B cell (primary cell): ENCODE results near the gene HS1BP3. TPM values are rescaled to one million over a fixed set of nuclear protein-coding genes. Genes with fewer than 3 reads are reported as not detected.

Source experiments
- ATAC-seq: fragments of 200-7000 bp; cut with Tn5 transposase; one replicate; pipeline ENCODE4 v1.10.0; 2021; ENCODE audit warnings: low read depth, mild to moderate bottlenecking, moderate number of reproducible peaks, moderate library complexity
- CTCF ChIA-PET: fragments of 350-600 bp; sonication (Branson Sonifier 250); formaldehyde crosslinking; loops from one replicate; lab custom pipeline; 2021; ENCODE audit warnings: antibody characterized with exemption, inconsistent platforms; lab: Charles Lee
- POLR2A ChIA-PET: fragments of 350-600 bp; sonication (Branson Sonifier 250); formaldehyde crosslinking; loops from one replicate; lab custom pipeline; 2021; ENCODE audit warnings: antibody characterized with exemption; lab: Charles Lee
- DNase-seq: peaks from one replicate; pipeline ENCODE4 v3.0.0; 2013
- H2AFZ ChIP-seq: 2 replicates; pipeline ENCODE4 v1.6.1; 2012; ENCODE audit warnings: mild to moderate bottlenecking, low read depth, low read length; ENCODE audit not compliant: insufficient read depth, poor library complexity, severe bottlenecking
- H3K27ac ChIP-seq, 2 donors: 1 replicate in 1 of 2; 2 replicates in 1 of 2; pipeline ENCODE4 v1.5.1; 2012 to 2013; ENCODE audit warnings: low read length in 2 of 2, mild to moderate bottlenecking in 2 of 2, moderate library complexity in 1 of 2
- H3K27me3 ChIP-seq, 4 experiments: fragments of 200-600 bp in 1 of 4; sonication (generic) in 1 of 4; replicated peaks in 1 of 4; 1 replicate in 2 of 4; 2 replicates in 2 of 4; pipeline versions ENCODE4 v1.6.1 to v1.7.0; 2013 to 2016; ENCODE audit warnings: low read length in 3 of 4, mild to moderate bottlenecking in 2 of 4, mixed read lengths in 1 of 4, moderate library complexity in 1 of 4; ENCODE audit not compliant: insufficient read depth in 4 of 4, control insufficient read depth in 3 of 4; ENCODE audit errors: control extremely low read depth in 1 of 4
- H3K36me3 ChIP-seq, 2 experiments: replicated peaks in 1 of 2; 1 replicate in 1 of 2; 2 replicates in 1 of 2; pipeline versions ENCODE4 v1.6.1 to v1.7.1; 2013; ENCODE audit warnings: low read length in 1 of 2; ENCODE audit not compliant: insufficient read depth in 2 of 2, control insufficient read depth in 1 of 2; ENCODE audit errors: control extremely low read depth in 1 of 2, extremely low read depth in 1 of 2
- H3K4me1 ChIP-seq, 2 donors: fragments of 200-600 bp in 1 of 2; sonication (generic) in 1 of 2; 1 replicate in 1 of 2; 2 replicates in 1 of 2; pipeline versions ENCODE4 v1.5.1 to v1.6.1; 2013 to 2017; ENCODE audit warnings: low read length in 2 of 2; ENCODE audit not compliant: control insufficient read depth in 2 of 2, insufficient read depth in 2 of 2
- H3K4me2 ChIP-seq: replicated peaks from 2 replicates; pipeline ENCODE3; 2012; ENCODE audit warnings: mild to moderate bottlenecking, low read depth, low read length; ENCODE audit not compliant: poor library complexity, severe bottlenecking
- H3K4me3 ChIP-seq, 5 experiments: fragments of 200-600 bp in 1 of 5; sonication (generic) in 1 of 5; 1 replicate in 3 of 5; 2 replicates in 2 of 5; pipeline versions ENCODE4 v1.5.1 to v1.7.0; 2011 to 2016; ENCODE audit warnings: low read length in 4 of 5, mild to moderate bottlenecking in 4 of 5, low read depth in 2 of 5, control low read depth in 1 of 5, moderate library complexity in 1 of 5; ENCODE audit not compliant: insufficient read depth in 1 of 5; ENCODE audit errors: control extremely low read depth in 1 of 5, extremely low read depth in 1 of 5
- H3K79me2 ChIP-seq: fragments of 200-600 bp; sonication (generic); one replicate; pipeline ENCODE4 v1.6.0; 2016; ENCODE audit warnings: low read length; ENCODE audit not compliant: control insufficient read depth, insufficient read depth
- H3K9ac ChIP-seq: fragments of 200-600 bp; sonication (generic); 2 replicates; pipeline ENCODE4 v1.6.1; 2017; ENCODE audit warnings: mild to moderate bottlenecking, low read length, moderate library complexity
- H3K9me3 ChIP-seq, 3 donors: one replicate each; pipeline versions ENCODE4 v1.6.1 to v1.7.1; 2013; ENCODE audit warnings: low read length in 2 of 3; ENCODE audit not compliant: control insufficient read depth in 2 of 3, insufficient read depth in 1 of 3; ENCODE audit errors: control extremely low read depth in 1 of 3
- H4K20me1 ChIP-seq: 2 replicates; pipeline ENCODE4 v1.6.0; 2012; ENCODE audit warnings: mild to moderate bottlenecking, low read length; ENCODE audit not compliant: insufficient read depth, control insufficient read depth, poor library complexity, severe bottlenecking
- H3K27ac Mint-ChIP-seq: one replicate; pipeline ENCODE4 v1.8.0; 2021; ENCODE audit warnings: mixed read lengths
- H3K27me3 Mint-ChIP-seq: one replicate; pipeline ENCODE4 v1.8.0; 2021; ENCODE audit warnings: mixed read lengths
- H3K4me1 Mint-ChIP-seq: one replicate; pipeline ENCODE4 v1.8.0; 2021; ENCODE audit warnings: mixed read lengths
- H3K4me3 Mint-ChIP-seq: one replicate; pipeline ENCODE4 v1.8.0; 2021; ENCODE audit warnings: mixed read lengths
- H3K9me3 Mint-ChIP-seq: one replicate; pipeline ENCODE4 v1.8.0; 2022; ENCODE audit warnings: mixed read lengths; ENCODE audit not compliant: insufficient read depth
- CTCF ChIP-seq: fragments of 200-600 bp; IDR thresholded peaks from one replicate; pipeline ENCODE4 v1.8.0; 2022; ENCODE audit warnings: antibody characterized with exemption, mild to moderate bottlenecking
- EZH2 ChIP-seq: IDR thresholded peaks from 2 replicates; pipeline ENCODE4 v1.6.1; 2012; ENCODE audit warnings: borderline replicate concordance, low read depth, mild to moderate bottlenecking, moderate library complexity, low read length; ENCODE audit not compliant: insufficient read depth, poor library complexity, severe bottlenecking
- WGBS: methylation state at CpG from one replicate; pipeline ENCODE4 v1.1.5; 2013; ENCODE audit warnings: missing lambda C conversion rate; ENCODE audit not compliant: insufficient coverage; 5-methylcytosine and 5-hydroxymethylcytosine counted together
- intact Hi-C: fragments of 100-400 bp; cut with micrococcal nuclease; formaldehyde crosslinking; loops from one replicate; pipeline ENCODE4 v1.10.0; 2022
- polyA plus RNA-seq: library from polyadenylated mRNA; depleted of rRNA; stranded (reverse); fragments of >200 nt; gene quantifications from 2 replicates; pipeline ENCODE4 v1.2.3, GENCODE V29; 2012
- total RNA-seq, 2 donors: library from RNA; stranded (reverse); fragments of 120-200 nt in 1 of 2; gene quantifications; 1 replicate in 1 of 2; 2 replicates in 1 of 2; pipeline versions ENCODE4 v1.2.3 to v1.2.4, GENCODE V29; 2013 to 2022

HS1BP3 gene
- total and polyA plus RNA-seq, 2 donors (not counting 1 experiment from before 2014, with no cell fraction given) = 27.8 to 28.7 TPM

GRCh38 chr2:20615466-20616241, 35.2 kb downstream of the HS1BP3 start:
- no peaks in the 10 kb centered on the region for H3K79me2 ChIP-seq
- CTCF ChIA-PET = interaction anchor here (2.6 kb wide), 1 partner anchor 27 kb away, joined by 6 read pairs; no protein-coding TSS in a partner anchor
- 91% methylated on average over 9 of the region's 9 CpGs for WGBS
- H3K4me1 Mint-ChIP-seq = peaks cover 2% of the 10 kb centered on the region
- H2AFZ ChIP-seq = no peak overlapping the region
- TF ChIP-seq EZH2 (no peak), CTCF (no peak)
- H3K9me3 Mint-ChIP-seq = no peaks in the 10 kb centered on the region
- POLR2A ChIA-PET = no interaction called here
- no peak overlapping the region for H3K4me2 ChIP-seq
- H3K9me3 ChIP-seq = no peaks in the 10 kb centered on the region
- intact Hi-C loops = no loop called here
- ATAC-seq (no peak), DNase-seq (no peak)
- H3K27me3 ChIP-seq = no peaks in the 10 kb centered on the region
- H3K4me3 Mint-ChIP-seq = no peak overlapping the region
- peaks cover 0 to 23% of the 10 kb centered on the region in 2 experiments for H3K36me3 ChIP-seq
- no peaks in the 10 kb centered on the region for H4K20me1 ChIP-seq
- H3K27ac ChIP-seq = no peak overlapping the region
- no peaks in the 10 kb centered on the region for H3K27me3 Mint-ChIP-seq
- no peak overlapping the region for H3K4me3 ChIP-seq
- H3K9ac ChIP-seq = no peak overlapping the region
- H3K4me1 ChIP-seq = peaks cover 0 to 7% of the 10 kb centered on the region in 2 donors
- H3K27ac Mint-ChIP-seq = no peak overlapping the region

- Histone ChIP-seq H3K79me2 (no peaks in the 10 kb centered on the region), H3K4me3 (no peak overlapping the region), H3K27ac (no peak overlapping the region), H3K27me3 (no peaks in the 10 kb centered on the region), H3K4me1 (peaks cover 0 to 7% of the 10 kb centered on the region in 2 donors), H3K9me3 (no peaks in the 10 kb centered on the region), H3K9ac (no peak overlapping the region), H2AFZ (no peak overlapping the region), H3K36me3 (peaks cover 0 to 17% of the 10 kb centered on the region in 2 experiments), H4K20me1 (no peaks in the 10 kb centered on the region), H3K4me2 (no peak overlapping the region)
- H3K4me3 Mint-ChIP-seq = no peak overlapping the region
- POLR2A ChIA-PET = no interaction called here
- intact Hi-C loops = no loop called here
- ATAC-seq (no peak), DNase-seq (no peak)
- H3K27ac Mint-ChIP-seq = no peak overlapping the region
- CTCF ChIA-PET = interaction anchor here (2.6 kb wide), 1 partner anchor 27 kb away, joined by 6 read pairs; no protein-coding TSS in a partner anchor
- H3K27me3 Mint-ChIP-seq = no peaks in the 10 kb centered on the region
- TF ChIP-seq EZH2 = no peak
- TF ChIP-seq CTCF = no peak
- H3K4me1 Mint-ChIP-seq = peaks cover 2% of the 10 kb centered on the region
- H3K9me3 Mint-ChIP-seq = no peaks in the 10 kb centered on the region
- WGBS = 89% methylated on average over 3 of the region's 6 CpGs
Measured at GRCh38 chr2:20615068-20615465, 35.8 kb downstream of the HS1BP3 start.
